ENCODE results near the gene FCHSD1.
"Not testable (repeated sequence)": the region's sequence is repeated elsewhere in the genome, so short reads cannot be mapped to it uniquely, and the experiment has no call there.

The FCHSD1 gene

GRCh38 chr5:141618030-141618803 is 33.0 kb downstream of the FCHSD1 start:
- Histone ChIP-seq H3K27ac (ENCODE audit: insufficient read depth, low read depth, low read length, poor library complexity, severe bottlenecking) (peak overlapping the region; percentile 66), H3K27me3 (ENCODE audit: control insufficient read depth, insufficient read depth, low read length, poor library complexity, severe bottlenecking) (no peaks in the 10 kb centered on the region), H3K4me1 (ENCODE audit: control insufficient read depth, insufficient read depth, low read length) (peaks cover 19% of the 10 kb centered on the region), H3K9me3 (ENCODE audit: control insufficient read depth, low read length) (no peaks in the 10 kb centered on the region), H3K36me3 (ENCODE audit: control insufficient read depth, insufficient read depth, low read length) (no peaks in the 10 kb centered on the region), H3K4me3 (ENCODE audit: insufficient read depth, low read depth, low read length) (peak overlapping the region; percentile 51)
- 0 to 1% methylated on average over 36 of the region's 36 CpGs for WGBS, 2 experiments

GRCh38 chr5:141617682-141618029 is 33.6 kb downstream of the FCHSD1 start:
- no peak overlapping the region for H3K27ac ChIP-seq (ENCODE audit: insufficient read depth, low read depth, low read length, poor library complexity, severe bottlenecking)
- WGBS, 2 experiments = 24 to 43% methylated on average over 3 to 8 of the region's 9 CpGs
- no peaks in the 10 kb centered on the region for H3K9me3 ChIP-seq (ENCODE audit: control insufficient read depth, low read length)
- no peaks in the 10 kb centered on the region for H3K27me3 ChIP-seq (ENCODE audit: control insufficient read depth, insufficient read depth, low read length, poor library complexity, severe bottlenecking)
- peaks cover 20% of the 10 kb centered on the region for H3K4me1 ChIP-seq (ENCODE audit: control insufficient read depth, insufficient read depth, low read length)
- no peaks in the 10 kb centered on the region for H3K36me3 ChIP-seq (ENCODE audit: control insufficient read depth, insufficient read depth, low read length)
- H3K4me3 ChIP-seq (ENCODE audit: insufficient read depth, low read depth, low read length) = peak overlapping the region; percentile 51

- Histone ChIP-seq H3K4me1 (ENCODE audit: control insufficient read depth, insufficient read depth, low read length) (peaks cover 20% of the 10 kb centered on the region), H3K27ac (ENCODE audit: insufficient read depth, low read depth, low read length, poor library complexity, severe bottlenecking) (no peak overlapping the region), H3K9me3 (ENCODE audit: control insufficient read depth, low read length) (no peaks in the 10 kb centered on the region), H3K4me3 (ENCODE audit: insufficient read depth, low read depth, low read length) (peak overlapping the region; percentile 51), H3K27me3 (ENCODE audit: control insufficient read depth, insufficient read depth, low read length, poor library complexity, severe bottlenecking) (no peaks in the 10 kb centered on the region), H3K36me3 (ENCODE audit: control insufficient read depth, insufficient read depth, low read length) (no peaks in the 10 kb centered on the region)
- 89% methylated on average over 2 of the region's 2 CpGs; no CpG with 5 or more reads in 1 of the 2 experiments for WGBS, 2 experiments
These were observed 34.1 kb downstream of the FCHSD1 start for GRCh38 chr5:141617128-141617527.

GRCh38 chr5:141615991-141616720 is 35.1 kb downstream of the FCHSD1 start:
- Histone ChIP-seq H3K4me3 (ENCODE audit: insufficient read depth, low read depth, low read length) (no peak overlapping the region), H3K36me3 (ENCODE audit: control insufficient read depth, insufficient read depth, low read length) (no peaks in the 10 kb centered on the region), H3K9me3 (ENCODE audit: control insufficient read depth, low read length) (no peaks in the 10 kb centered on the region), H3K27ac (ENCODE audit: insufficient read depth, low read depth, low read length, poor library complexity, severe bottlenecking) (no peak overlapping the region), H3K27me3 (ENCODE audit: control insufficient read depth, insufficient read depth, low read length, poor library complexity, severe bottlenecking) (no peaks in the 10 kb centered on the region), H3K4me1 (ENCODE audit: control insufficient read depth, insufficient read depth, low read length) (peaks cover 20% of the 10 kb centered on the region)
- 85 to 91% methylated on average over 8 to 9 of the region's 9 CpGs for WGBS, 2 experiments

- Histone ChIP-seq H3K36me3 (ENCODE audit: control insufficient read depth, insufficient read depth, low read length) (no peaks in the 10 kb centered on the region), H3K27ac (ENCODE audit: insufficient read depth, low read depth, low read length, poor library complexity, severe bottlenecking) (no peak overlapping the region), H3K4me3 (ENCODE audit: insufficient read depth, low read depth, low read length) (no peak overlapping the region), H3K4me1 (ENCODE audit: control insufficient read depth, insufficient read depth, low read length) (peaks cover 20% of the 10 kb centered on the region), H3K27me3 (ENCODE audit: control insufficient read depth, insufficient read depth, low read length, poor library complexity, severe bottlenecking) (no peaks in the 10 kb centered on the region), H3K9me3 (ENCODE audit: control insufficient read depth, low read length) (no peaks in the 10 kb centered on the region)
These were observed 37.9 kb downstream of the FCHSD1 start for GRCh38 chr5:141613344-141613743.

GRCh38 chr5:141611289-141611688 is 39.9 kb downstream of the FCHSD1 start:
- 89 to 92% methylated on average over 3 of the region's 3 CpGs for WGBS, 2 experiments
- Histone ChIP-seq H3K9me3 (ENCODE audit: control insufficient read depth, low read length) (no peaks in the 10 kb centered on the region), H3K4me1 (ENCODE audit: control insufficient read depth, insufficient read depth, low read length) (peaks cover 10% of the 10 kb centered on the region), H3K36me3 (ENCODE audit: control insufficient read depth, insufficient read depth, low read length) (no peaks in the 10 kb centered on the region), H3K27ac (ENCODE audit: insufficient read depth, low read depth, low read length, poor library complexity, severe bottlenecking) (no peak overlapping the region), H3K4me3 (ENCODE audit: insufficient read depth, low read depth, low read length) (no peak overlapping the region), H3K27me3 (ENCODE audit: control insufficient read depth, insufficient read depth, low read length, poor library complexity, severe bottlenecking) (no peaks in the 10 kb centered on the region)

- H3K9me3 ChIP-seq (ENCODE audit: control insufficient read depth, low read length); H3K4me1 ChIP-seq (ENCODE audit: control insufficient read depth, insufficient read depth, low read length); H3K36me3 ChIP-seq (ENCODE audit: control insufficient read depth, insufficient read depth, low read length); H3K27me3 ChIP-seq (ENCODE audit: control insufficient read depth, insufficient read depth, low read length, poor library complexity, severe bottlenecking); H3K27ac ChIP-seq (ENCODE audit: insufficient read depth, low read depth, low read length, poor library complexity, severe bottlenecking); H3K4me3 ChIP-seq (ENCODE audit: insufficient read depth, low read depth, low read length): not testable (repeated sequence)
- 88 to 95% methylated on average over 7 of the region's 7 CpGs for WGBS, 2 experiments
These were observed 41.3 kb downstream of the FCHSD1 start for GRCh38 chr5:141609921-141610320.

GRCh38 chr5:141609044-141609443 is 42.2 kb downstream of the FCHSD1 start:
- Histone ChIP-seq H3K36me3 (ENCODE audit: control insufficient read depth, insufficient read depth, low read length) (no peaks in the 10 kb centered on the region), H3K4me3 (ENCODE audit: insufficient read depth, low read depth, low read length) (no peak overlapping the region), H3K9me3 (ENCODE audit: control insufficient read depth, low read length) (no peaks in the 10 kb centered on the region), H3K4me1 (ENCODE audit: control insufficient read depth, insufficient read depth, low read length) (peaks cover 12% of the 10 kb centered on the region), H3K27ac (ENCODE audit: insufficient read depth, low read depth, low read length, poor library complexity, severe bottlenecking) (no peak overlapping the region), H3K27me3 (ENCODE audit: control insufficient read depth, insufficient read depth, low read length, poor library complexity, severe bottlenecking) (no peaks in the 10 kb centered on the region)
- WGBS, 2 experiments = 100% methylated on average over 3 of the region's 3 CpGs

- peaks cover 10% of the 10 kb centered on the region for H3K4me1 ChIP-seq (ENCODE audit: control insufficient read depth, insufficient read depth, low read length)
- no peak overlapping the region for H3K27ac ChIP-seq (ENCODE audit: insufficient read depth, low read depth, low read length, poor library complexity, severe bottlenecking)
- no peaks in the 10 kb centered on the region for H3K36me3 ChIP-seq (ENCODE audit: control insufficient read depth, insufficient read depth, low read length)
- no peaks in the 10 kb centered on the region for H3K9me3 ChIP-seq (ENCODE audit: control insufficient read depth, low read length)
- no peak overlapping the region for H3K4me3 ChIP-seq (ENCODE audit: insufficient read depth, low read depth, low read length)
- 100% methylated on average over 1 of the region's 1 CpG; no CpG with 5 or more reads in 1 of the 2 experiments for WGBS, 2 experiments
- H3K27me3 ChIP-seq (ENCODE audit: control insufficient read depth, insufficient read depth, low read length, poor library complexity, severe bottlenecking) = no peaks in the 10 kb centered on the region
These were observed 42.7 kb downstream of the FCHSD1 start for GRCh38 chr5:141608557-141608956.

GRCh38 chr5:141608046-141608445 is 43.2 kb downstream of the FCHSD1 start:
- Histone ChIP-seq H3K9me3 (ENCODE audit: control insufficient read depth, low read length) (no peaks in the 10 kb centered on the region), H3K27me3 (ENCODE audit: control insufficient read depth, insufficient read depth, low read length, poor library complexity, severe bottlenecking) (no peaks in the 10 kb centered on the region), H3K27ac (ENCODE audit: insufficient read depth, low read depth, low read length, poor library complexity, severe bottlenecking) (no peak overlapping the region), H3K4me3 (ENCODE audit: insufficient read depth, low read depth, low read length) (no peak overlapping the region), H3K4me1 (ENCODE audit: control insufficient read depth, insufficient read depth, low read length) (peaks cover 7% of the 10 kb centered on the region), H3K36me3 (ENCODE audit: control insufficient read depth, insufficient read depth, low read length) (no peaks in the 10 kb centered on the region)
- 92 to 96% methylated on average over 2 of the region's 2 CpGs for WGBS, 2 experiments

All from ectodermal cell (in vitro differentiated cells).